ENCODE measurements around the gene CYSTM1.

The CYSTM1 gene

GRCh38 chr5:140261403-140262171 is 86.6 kb downstream of the CYSTM1 start:
- peak; percentile 55 for DNase-seq

- no peak for DNase-seq
Measured at GRCh38 chr5:140262221-140262620, 87.2 kb downstream of the CYSTM1 start.

- peak; percentile 39 for DNase-seq
Measured at GRCh38 chr5:140262839-140263238, 87.9 kb downstream of the CYSTM1 start.

GRCh38 chr5:140265845-140266244 is 90.9 kb downstream of the CYSTM1 start:
- no peak for DNase-seq

- DNase-seq, result no peak
Measured at GRCh38 chr5:140266471-140267200, 91.6 kb downstream of the CYSTM1 start.

GRCh38 chr5:140267201-140267540 is 92.2 kb downstream of the CYSTM1 start:
- DNase-seq, result no peak

GRCh38 chr5:140267559-140268018 is 92.6 kb downstream of the CYSTM1 start:
- no peak for DNase-seq

GRCh38 chr5:140270008-140270407 is 95.0 kb downstream of the CYSTM1 start:
- no peak for DNase-seq

GRCh38 chr5:140273401-140273877 is 98.5 kb downstream of the CYSTM1 start:
- no peak for DNase-seq

GRCh38 chr5:140275837-140276236 is 100.8 kb downstream of the CYSTM1 start:
- DNase-seq, result no peak

- no peak for DNase-seq
Measured at GRCh38 chr5:140282266-140282665, 107.3 kb downstream of the CYSTM1 start.

GRCh38 chr5:140284013-140284412 is 109.0 kb downstream of the CYSTM1 start:
- DNase-seq, result no peak

GRCh38 chr5:140286424-140286823 is 111.4 kb downstream of the CYSTM1 start:
- DNase-seq, result no peak

- DNase-seq, result no peak
Measured at GRCh38 chr5:140287801-140288521, 113.0 kb downstream of the CYSTM1 start.

GRCh38 chr5:140292212-140293036 is 117.4 kb downstream of the CYSTM1 start:
- no peak for DNase-seq

All from NCI-H1105 (cell line).